ENCODE measurements around the gene CCDC152.

GRCh38 chr5:42768106-42768504, 11.5 kb downstream of the CCDC152 start:
- TF ChIP-seq CTCF (conservative IDR thresholded peaks at IDR 0.05): no peak
- no peak for TF ChIP-seq EZH2 (IDR thresholded peaks at IDR 0.05; ENCODE audit: low read depth)
